ENCODE data around the gene THUMPD3. TPM values are rescaled to one million over a fixed set of nuclear protein-coding genes. Genes with fewer than 3 reads are reported as not detected.

The THUMPD3 gene
- total and polyA plus RNA-seq, 2 of the 4 experiments (the other 2 are of a cell fraction): 28.2 to 43.9 TPM

DNA sequence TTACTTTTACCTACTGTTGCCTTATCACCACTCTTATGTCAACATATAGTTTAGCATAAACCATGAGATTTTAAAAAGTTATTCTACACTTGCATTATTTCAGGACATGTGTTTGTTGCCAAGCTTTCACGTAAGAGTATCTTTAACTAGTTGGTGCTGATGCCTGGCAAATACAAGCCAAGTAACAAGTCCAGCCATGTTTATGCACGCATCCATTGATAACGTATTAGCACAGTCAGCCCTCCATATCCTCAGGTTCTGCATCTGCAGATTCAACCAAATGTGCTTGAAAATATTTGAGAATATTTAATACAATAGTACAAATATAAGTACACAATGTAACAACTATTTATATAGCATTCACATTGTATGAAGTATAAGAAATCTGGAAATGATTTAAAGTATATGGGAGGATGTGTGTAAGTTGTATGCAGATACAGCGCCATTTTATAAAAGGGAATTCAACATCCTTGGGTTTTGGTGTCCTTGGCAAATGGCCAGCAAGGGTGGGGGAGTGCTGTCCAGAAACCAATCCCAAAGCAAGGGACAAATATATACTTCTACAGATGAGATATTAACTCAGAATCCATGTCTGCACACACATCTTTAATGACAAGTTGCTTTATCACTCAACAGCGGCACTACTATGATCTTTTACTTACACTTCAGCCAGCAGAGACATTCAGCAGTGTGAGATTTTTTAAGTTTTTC lies 25.9 kb downstream of the THUMPD3 start:
- peaks cover 73% of the 10 kb centered on the region for H4K20me1 ChIP-seq (ENCODE audit: insufficient read depth, low read length)

More for the DNA sequence above, 25.9 kb downstream of the THUMPD3 start:
- intact Hi-C loops (cut with micrococcal nuclease): no loop called here
- no peak overlapping the region for H2AK5ac ChIP-seq (ENCODE audit: low read depth, low read length)
- no peak overlapping the region for H2BK5ac ChIP-seq (ENCODE audit: low read depth, low read length, poor library complexity, severe bottlenecking)
- no peak for ATAC-seq (ENCODE audit: low read depth)
- dilution Hi-C loops (cut with HindIII; ENCODE audit: low sequenced_read_pairs, unreplicated experiment): no loop called here
- H3K79me1 ChIP-seq (ENCODE audit: low read depth in 1 of 2, low read length in 2 of 2): peaks cover 15 to 60% of the 10 kb centered on the region in 2 experiments
- H3K4me1 ChIP-seq (ENCODE audit: control insufficient read depth, insufficient read depth, low read length): peaks cover 6% of the 10 kb centered on the region
- H3K4ac ChIP-seq (ENCODE audit: low read depth, low read length): no peak overlapping the region
- peaks cover 4% of the 10 kb centered on the region; the same call in 1 of the 2 replicates for H3K9me1 ChIP-seq (ENCODE audit: insufficient read depth, low read length)
- TF ChIP-seq RAD21 (IDR thresholded peaks at IDR 0.05; ENCODE audit: low read length) (no peak), NFE2L2 (IDR thresholded peaks at IDR 0.05; ENCODE audit: low read depth, low read length) (no peak), SMC3 (IDR thresholded peaks at IDR 0.05; ENCODE audit: low read depth, low read length) (no peak), MAZ (IDR thresholded peaks at IDR 0.05; ENCODE audit: borderline replicate concordance, low read depth, low read length) (no peak), RFX5 (IDR thresholded peaks at IDR 0.05; ENCODE audit: low read depth, low read length) (no peak), MAFK (IDR thresholded peaks at IDR 0.05; ENCODE audit: low read depth, low read length) (no peak)
- H3K56ac ChIP-seq (ENCODE audit: extremely low read depth, insufficient read depth, low read length): no peak overlapping the region
- no peak overlapping the region for H2AK9ac ChIP-seq (replicated peaks; ENCODE audit: low read depth, low read length, poor library complexity)
- no peak overlapping the region for H4K91ac ChIP-seq (ENCODE audit: insufficient read depth, low read depth, low read length)
- ChIA-PET CTCF (interaction anchor here (0.7 kb wide), 1 partner anchor 327 kb away, joined by 9 read pairs; no protein-coding TSS in a partner anchor), POLR2A (ENCODE audit: unreplicated experiment) (no interaction called here)
- H2BK15ac ChIP-seq (ENCODE audit: low read depth, low read length): no peak overlapping the region
- no peak overlapping the region for H3K14ac ChIP-seq (replicated peaks; ENCODE audit: low read depth, low read length)
- in situ Hi-C loops (cut with MboI; ENCODE audit: low sequenced_read_pairs): no loop called here
- H3K23ac ChIP-seq (ENCODE audit: low read depth, low read length): no peak overlapping the region
- no peak overlapping the region for H2BK20ac ChIP-seq (ENCODE audit: low read depth, low read length)
- H4K5ac ChIP-seq (ENCODE audit: low read depth, low read length): no peak overlapping the region
- H3K27ac ChIP-seq (ENCODE audit: insufficient read depth, low read length): no peak overlapping the region
- WGBS, 2 experiments (ENCODE audit: extremely low coverage in 2 of 2, insufficient read length in 1 of 2): 100% methylated on average over 1 of the region's 5 CpGs; no CpG with 5 or more reads in 1 of the 2 experiments
- no peak overlapping the region for H3K4me2 ChIP-seq (ENCODE audit: low read depth, low read length)
- H2AFZ ChIP-seq (replicated peaks; ENCODE audit: low read length, poor library complexity): no peak overlapping the region
- no peaks in the 10 kb centered on the region for H3K27me3 ChIP-seq (ENCODE audit: control insufficient read depth, insufficient read depth, low read length)
- DNase-seq: no peak
- no TSS peak for BruUV-seq (replicated peaks)
- no peak overlapping the region for H2BK120ac ChIP-seq (ENCODE audit: low read depth, low read length)
- H3K9ac ChIP-seq (ENCODE audit: low read depth, low read length): no peak overlapping the region
- H3K9me3 ChIP-seq (ENCODE audit: control insufficient read depth, insufficient read depth, low read length): no peaks in the 10 kb centered on the region
- H3K4me3 ChIP-seq (ENCODE audit: insufficient read depth, low read depth, low read length): no peak overlapping the region
- no peak overlapping the region for H3K18ac ChIP-seq (ENCODE audit: low read depth, low read length)
- H3K36me3 ChIP-seq (ENCODE audit: control insufficient read depth, insufficient read depth, low read length): peaks cover 55% of the 10 kb centered on the region
- no peak overlapping the region for H4K8ac ChIP-seq (ENCODE audit: low read depth in 2 of 2, low read length in 2 of 2)

All from IMR-90 (cell line).